NT2/D1 (cell line): ENCODE measurements around the gene CST6.

ENCODE experiments used
- DNase-seq: peaks from one replicate; pipeline ENCODE4 v3.0.0-alpha.2; 2011; ENCODE audit warnings: low read depth, low spot score
- H3K27me3 ChIP-seq: 2 replicates; pipeline ENCODE4 v1.6.0; 2011; ENCODE audit warnings: mild to moderate bottlenecking; ENCODE audit not compliant: insufficient read length, insufficient read depth
- H3K36me3 ChIP-seq: 2 replicates; pipeline ENCODE4 v1.6.1; 2011; ENCODE audit warnings: mild to moderate bottlenecking, low read length, mixed read lengths; ENCODE audit not compliant: insufficient read depth, insufficient read length
- H3K4me1 ChIP-seq: 2 replicates; pipeline ENCODE4 v1.5.1; 2011; ENCODE audit not compliant: insufficient read depth, insufficient read length
- H3K4me3 ChIP-seq: 2 replicates; pipeline ENCODE4 v1.5.1; 2011; ENCODE audit warnings: low read depth; ENCODE audit not compliant: insufficient read length
- H3K9ac ChIP-seq: 2 replicates; pipeline ENCODE4 v1.6.0; 2011; ENCODE audit warnings: low read depth; ENCODE audit not compliant: insufficient read length
- H3K9me3 ChIP-seq: 2 replicates; pipeline ENCODE4 v1.5.1; 2011; ENCODE audit warnings: mild to moderate bottlenecking, low read length; ENCODE audit not compliant: insufficient read depth
- SUZ12 ChIP-seq: IDR thresholded peaks from 2 replicates; pipeline ENCODE4 v1.6.1; 2011; ENCODE audit not compliant: insufficient read length, insufficient read depth; ENCODE audit errors: extremely low read depth
- YY1 ChIP-seq: IDR thresholded peaks from 2 replicates; pipeline ENCODE4 v1.6.1; 2011; ENCODE audit not compliant: insufficient read length, insufficient read depth
- ZNF274 ChIP-seq: IDR thresholded peaks from 2 replicates; pipeline ENCODE4 v1.6.1; 2011; ENCODE audit warnings: mild to moderate bottlenecking, low read depth, low read length

The CST6 gene

DNA sequence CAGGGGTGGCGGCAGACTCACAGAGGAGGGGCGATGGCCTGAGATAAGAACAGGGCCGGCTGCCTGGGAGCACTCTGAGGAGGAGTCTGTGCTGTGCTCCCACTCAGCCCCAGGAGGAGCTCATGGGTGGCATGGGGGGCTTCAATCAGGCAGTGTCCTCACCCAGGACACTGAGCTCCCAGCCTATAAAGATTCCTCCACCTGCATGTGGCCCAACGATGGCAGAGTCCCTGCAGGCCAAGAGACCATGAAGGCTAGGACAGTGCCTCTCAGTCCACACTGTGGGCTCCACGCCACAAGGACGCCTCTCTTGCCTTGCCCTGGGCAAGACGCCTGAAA lies 1.9 kb downstream of the CST6 start:
- no peak overlapping the region for H3K4me3 ChIP-seq
- no peaks in the 10 kb centered on the region for H3K36me3 ChIP-seq
- peaks cover 7% of the 10 kb centered on the region for H3K4me1 ChIP-seq
- DNase-seq = no peak
- no peaks in the 10 kb centered on the region for H3K9me3 ChIP-seq
- H3K27me3 ChIP-seq = no peaks in the 10 kb centered on the region
- no peak for TF ChIP-seq SUZ12
- TF ChIP-seq ZNF274 = no peak
- no peak for TF ChIP-seq YY1
- H3K9ac ChIP-seq = no peak overlapping the region

DNA sequence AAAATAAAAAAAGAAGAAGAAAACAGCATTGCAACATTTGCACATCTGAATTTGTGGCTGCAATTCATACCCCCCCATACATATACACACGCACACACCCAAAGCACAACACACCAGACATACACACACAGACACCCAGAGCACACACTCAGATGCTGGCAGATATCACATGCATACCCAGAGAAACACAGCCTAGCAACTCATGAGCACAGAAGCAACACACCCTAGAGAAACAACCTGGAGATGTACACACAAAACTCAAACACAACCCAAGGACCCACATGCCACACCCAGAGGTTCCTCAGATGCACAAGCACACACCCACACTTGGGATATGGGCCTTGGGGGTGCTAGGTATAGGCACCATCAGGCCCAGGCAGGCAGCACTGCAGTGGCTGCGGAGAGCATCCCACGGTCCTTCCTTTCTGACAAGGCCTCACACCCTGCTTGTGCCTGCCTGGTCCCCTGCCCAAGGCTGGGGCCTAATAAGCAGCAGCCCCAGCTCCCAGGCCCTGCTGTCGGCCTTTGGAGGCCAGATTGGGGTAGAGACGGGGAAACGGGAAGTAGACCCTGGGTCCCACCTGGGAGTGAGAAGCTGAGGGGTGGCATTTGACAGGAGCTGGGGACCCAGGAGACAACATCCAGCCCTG lies 3.1 kb downstream of the CST6 start:
- Histone ChIP-seq H3K9ac (no peak overlapping the region), H3K4me1 (peaks cover 7% of the 10 kb centered on the region), H3K27me3 (no peaks in the 10 kb centered on the region), H3K9me3 (no peaks in the 10 kb centered on the region), H3K4me3 (no peak overlapping the region), H3K36me3 (no peaks in the 10 kb centered on the region)
- no peak for DNase-seq
- TF ChIP-seq ZNF274 (no peak), YY1 (no peak), SUZ12 (no peak)

DNA sequence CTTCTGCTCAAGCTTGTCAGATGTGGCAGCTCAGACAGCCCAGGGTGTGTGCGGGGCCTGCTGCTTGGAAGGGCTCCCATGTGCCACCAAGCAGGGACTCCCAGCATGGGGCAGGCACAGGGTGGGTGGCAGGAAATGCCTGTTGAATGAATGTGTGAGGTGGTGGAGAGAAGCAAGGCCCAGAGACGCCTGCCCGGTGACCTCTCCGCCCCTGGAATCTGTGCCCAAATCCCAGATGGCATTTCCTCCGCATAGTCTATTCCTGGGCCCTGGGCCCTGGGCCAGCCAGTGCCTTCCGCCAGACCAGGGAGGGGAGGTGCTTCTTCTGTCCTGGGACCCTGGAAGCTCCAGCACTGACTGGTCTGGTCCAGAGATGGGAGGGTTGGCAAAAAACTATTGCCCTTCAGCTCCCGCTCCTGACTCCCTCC lies 3.7 kb downstream of the CST6 start:
- Histone ChIP-seq H3K9me3 (no peaks in the 10 kb centered on the region), H3K36me3 (no peaks in the 10 kb centered on the region), H3K4me3 (no peak overlapping the region), H3K4me1 (peaks cover 7% of the 10 kb centered on the region), H3K27me3 (no peaks in the 10 kb centered on the region), H3K9ac (no peak overlapping the region)
- TF ChIP-seq ZNF274 = no peak
- TF ChIP-seq SUZ12 = no peak
- no peak for TF ChIP-seq YY1
- no peak for DNase-seq

DNA sequence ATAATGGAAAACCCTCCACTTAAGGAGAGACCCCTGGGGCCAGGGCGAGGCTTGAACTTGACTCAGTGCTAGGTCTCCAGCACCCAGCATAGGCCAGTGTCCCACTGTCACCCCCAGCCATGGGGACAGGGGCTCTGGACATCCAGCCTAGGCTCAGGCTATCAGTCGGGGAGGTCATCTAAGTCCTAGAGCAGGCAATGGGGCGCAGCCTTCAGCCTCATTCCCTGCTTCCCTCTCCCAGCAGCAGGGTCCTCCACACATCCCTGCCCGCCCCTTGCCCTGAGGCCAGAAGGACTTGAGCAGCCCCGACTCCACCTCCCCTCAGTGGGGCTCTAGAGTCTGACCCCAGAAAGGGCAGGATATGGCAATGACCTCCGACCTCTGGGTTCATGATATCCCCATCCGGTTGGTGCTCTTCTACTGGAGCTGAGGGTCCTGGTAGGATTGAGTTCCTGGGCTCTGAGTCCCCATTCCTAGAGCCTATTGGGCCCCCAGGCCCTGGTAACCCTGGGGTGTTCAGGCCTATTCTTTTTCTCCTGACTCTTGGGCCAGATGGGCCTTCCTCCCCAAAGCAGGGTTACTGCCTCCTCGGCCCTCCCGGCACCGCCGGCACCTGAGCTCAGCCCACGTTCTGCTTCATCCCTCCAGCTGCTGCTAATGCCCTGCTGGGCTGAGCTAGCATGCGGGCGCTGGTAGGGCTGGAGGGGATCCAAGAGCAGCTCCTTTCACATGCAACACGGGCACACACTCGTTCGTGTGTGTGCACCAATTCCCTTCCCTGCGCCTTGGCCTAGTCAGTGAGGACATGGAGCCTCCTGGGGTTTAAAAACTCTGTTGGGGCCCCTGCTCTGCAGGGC lies 4.4 kb downstream of the CST6 start:
- no peak overlapping the region for H3K9ac ChIP-seq
- peaks cover 7% of the 10 kb centered on the region for H3K4me1 ChIP-seq
- DNase-seq = no peak
- no peaks in the 10 kb centered on the region for H3K36me3 ChIP-seq
- no peaks in the 10 kb centered on the region for H3K9me3 ChIP-seq
- no peak overlapping the region for H3K4me3 ChIP-seq
- TF ChIP-seq YY1 (no peak), ZNF274 (no peak), SUZ12 (no peak)
- H3K27me3 ChIP-seq = no peaks in the 10 kb centered on the region

DNA sequence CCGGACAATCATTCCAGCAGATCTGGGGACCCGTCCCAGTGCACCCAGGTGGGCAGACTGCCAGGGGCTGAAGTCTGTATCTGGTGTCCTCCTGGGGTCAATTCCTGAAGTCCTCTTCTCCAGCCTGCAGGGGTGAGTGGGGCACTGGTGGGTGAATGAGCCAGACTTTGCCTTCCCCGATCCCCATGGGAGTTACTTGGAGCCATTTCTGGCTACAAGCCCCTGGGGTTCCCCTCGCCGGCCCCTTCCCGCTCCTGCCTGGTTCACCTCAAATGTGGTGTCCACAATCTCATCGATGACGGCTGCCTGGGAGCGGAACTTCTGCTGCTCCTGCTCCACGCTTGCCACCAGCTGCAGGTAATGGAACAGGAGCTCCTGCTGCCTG lies 5.0 kb downstream of the CST6 start:
- Histone ChIP-seq H3K27me3 (peaks cover 4% of the 10 kb centered on the region), H3K36me3 (no peaks in the 10 kb centered on the region), H3K4me3 (no peak overlapping the region), H3K9ac (no peak overlapping the region), H3K9me3 (no peaks in the 10 kb centered on the region), H3K4me1 (peaks cover 7% of the 10 kb centered on the region)
- TF ChIP-seq YY1 (no peak), SUZ12 (no peak), ZNF274 (no peak)
- DNase-seq = no peak

DNA sequence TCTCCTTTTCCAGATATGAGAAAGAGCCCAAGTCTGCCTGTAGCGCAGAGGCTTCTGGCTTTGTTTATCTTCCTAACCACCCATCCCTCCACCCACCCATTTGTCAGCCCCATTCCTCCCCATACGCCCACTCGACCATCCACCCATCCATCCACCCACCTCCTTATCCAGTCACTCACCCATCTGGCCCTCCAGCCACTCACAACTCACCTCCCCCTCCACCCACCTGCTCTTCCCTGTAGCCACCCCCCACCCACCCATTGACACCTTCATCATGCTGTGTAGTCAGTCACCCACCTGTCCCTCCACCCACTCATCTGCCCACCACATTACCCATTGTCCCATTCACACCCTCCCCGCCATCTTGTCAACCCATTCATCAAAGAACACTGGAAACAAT lies 5.5 kb downstream of the CST6 start:
- TF ChIP-seq YY1 (no peak), ZNF274 (no peak), SUZ12 (no peak)
- H3K4me3 ChIP-seq = no peak overlapping the region
- DNase-seq = no peak
- H3K9ac ChIP-seq = no peak overlapping the region
- H3K36me3 ChIP-seq = no peaks in the 10 kb centered on the region
- H3K9me3 ChIP-seq = no peaks in the 10 kb centered on the region
- H3K4me1 ChIP-seq = peaks cover 7% of the 10 kb centered on the region
- H3K27me3 ChIP-seq = peaks cover 8% of the 10 kb centered on the region

DNA sequence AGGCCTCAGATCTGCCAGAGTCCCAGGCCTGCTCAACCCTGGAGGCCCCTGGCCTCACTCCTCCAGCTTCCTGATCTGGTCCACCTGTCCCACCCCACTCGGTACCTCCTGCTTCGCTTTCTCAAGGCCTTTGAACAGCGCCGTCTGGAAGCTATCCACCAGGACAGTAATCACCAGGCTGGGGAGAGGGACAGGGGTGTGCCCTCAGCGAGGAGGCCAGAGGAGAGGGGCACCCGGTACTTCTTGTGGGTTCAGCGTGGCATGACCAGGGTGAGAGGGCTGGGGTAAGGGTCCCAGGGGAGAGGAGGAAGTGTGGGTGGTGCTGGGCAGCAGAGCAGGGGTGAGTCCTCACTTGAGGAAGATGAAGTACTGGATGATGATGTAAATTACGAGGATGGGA lies 8.4 kb downstream of the CST6 start:
- no peaks in the 10 kb centered on the region for H3K9me3 ChIP-seq
- peaks cover 3% of the 10 kb centered on the region for H3K4me1 ChIP-seq
- DNase-seq = no peak
- H3K36me3 ChIP-seq = no peaks in the 10 kb centered on the region
- no peak overlapping the region for H3K4me3 ChIP-seq
- H3K9ac ChIP-seq = no peak overlapping the region
- TF ChIP-seq YY1 = no peak
- TF ChIP-seq ZNF274 = no peak
- TF ChIP-seq SUZ12 = no peak
- peaks cover 23% of the 10 kb centered on the region for H3K27me3 ChIP-seq

DNA sequence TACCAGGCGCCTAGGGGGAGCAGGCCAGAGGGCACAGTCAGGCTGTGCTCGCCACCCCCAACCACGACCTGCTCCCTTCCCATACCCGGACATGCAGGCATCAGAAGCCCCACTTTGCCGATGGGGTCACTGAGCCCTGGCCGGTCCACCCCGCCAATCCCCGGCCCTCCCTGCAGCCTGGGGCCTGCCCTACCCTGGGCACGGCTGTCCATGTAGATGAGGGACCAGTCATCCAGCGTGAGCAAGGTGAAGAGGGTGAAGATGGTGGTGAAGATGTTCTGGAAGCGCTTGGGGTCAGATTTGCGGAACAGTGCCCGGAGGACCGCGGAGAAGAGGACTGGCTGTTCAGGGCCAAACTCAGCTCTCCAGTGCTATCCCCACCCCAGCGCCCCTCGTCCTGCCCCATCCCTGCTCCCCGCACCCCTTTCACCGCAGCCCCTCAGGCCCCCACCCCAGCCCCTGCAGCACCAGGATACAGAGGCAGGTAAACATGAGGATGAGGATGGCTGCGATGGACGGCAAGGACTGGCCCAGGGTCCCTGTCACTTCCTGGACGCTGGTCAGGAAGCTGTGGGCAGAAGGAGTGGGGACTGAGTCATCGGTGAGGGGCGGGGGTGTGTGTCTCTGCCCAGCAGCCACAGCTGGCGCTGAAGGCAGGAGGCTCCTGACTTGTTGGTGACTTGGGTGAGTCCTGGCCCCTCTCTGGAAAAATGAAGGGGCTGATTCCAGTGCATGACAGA lies 9.0 kb downstream of the CST6 start:
- H3K9ac ChIP-seq = no peak overlapping the region
- no peaks in the 10 kb centered on the region for H3K4me1 ChIP-seq
- peaks cover 23% of the 10 kb centered on the region for H3K27me3 ChIP-seq
- H3K4me3 ChIP-seq = no peak overlapping the region
- H3K36me3 ChIP-seq = no peaks in the 10 kb centered on the region
- TF ChIP-seq ZNF274 (no peak), SUZ12 (no peak)
- no peaks in the 10 kb centered on the region for H3K9me3 ChIP-seq
- no peak for DNase-seq
